Activated CD4-positive, CD25-positive, alpha-beta regulatory T cell treated with anti-CD3 and anti-CD28 coated beads, Interleukin-2, amount 50 U/mL, for 16 hours (primary cell): ENCODE measurements around the gene IL11RA.
"Not testable (repeated sequence)": the region's sequence is repeated elsewhere in the genome, so short reads cannot be mapped to it uniquely, and the experiment has no call there.

Experiments used
- DNase-seq: peaks from one replicate; pipeline ENCODE4 v3.0.0-alpha.2; 2020; ENCODE audit warnings: low read depth, low spot score

The IL11RA gene

DNA sequence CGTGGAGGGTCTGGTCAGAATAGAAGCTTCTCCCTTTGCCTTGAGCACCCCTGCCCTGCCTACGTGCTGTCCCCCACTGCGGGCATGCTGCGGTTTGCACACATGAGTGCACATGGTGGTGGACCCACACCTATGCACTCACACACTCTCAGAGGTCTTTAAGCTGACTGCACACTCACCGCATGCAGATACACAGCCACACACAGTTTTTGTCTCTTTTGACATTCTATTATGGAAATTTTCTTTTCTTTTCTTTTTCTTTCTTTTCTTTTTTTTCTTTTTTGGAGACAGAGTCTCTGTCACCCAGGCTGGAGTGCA lies 22.5 kb upstream of the IL11RA start:
- no peak for DNase-seq

DNA sequence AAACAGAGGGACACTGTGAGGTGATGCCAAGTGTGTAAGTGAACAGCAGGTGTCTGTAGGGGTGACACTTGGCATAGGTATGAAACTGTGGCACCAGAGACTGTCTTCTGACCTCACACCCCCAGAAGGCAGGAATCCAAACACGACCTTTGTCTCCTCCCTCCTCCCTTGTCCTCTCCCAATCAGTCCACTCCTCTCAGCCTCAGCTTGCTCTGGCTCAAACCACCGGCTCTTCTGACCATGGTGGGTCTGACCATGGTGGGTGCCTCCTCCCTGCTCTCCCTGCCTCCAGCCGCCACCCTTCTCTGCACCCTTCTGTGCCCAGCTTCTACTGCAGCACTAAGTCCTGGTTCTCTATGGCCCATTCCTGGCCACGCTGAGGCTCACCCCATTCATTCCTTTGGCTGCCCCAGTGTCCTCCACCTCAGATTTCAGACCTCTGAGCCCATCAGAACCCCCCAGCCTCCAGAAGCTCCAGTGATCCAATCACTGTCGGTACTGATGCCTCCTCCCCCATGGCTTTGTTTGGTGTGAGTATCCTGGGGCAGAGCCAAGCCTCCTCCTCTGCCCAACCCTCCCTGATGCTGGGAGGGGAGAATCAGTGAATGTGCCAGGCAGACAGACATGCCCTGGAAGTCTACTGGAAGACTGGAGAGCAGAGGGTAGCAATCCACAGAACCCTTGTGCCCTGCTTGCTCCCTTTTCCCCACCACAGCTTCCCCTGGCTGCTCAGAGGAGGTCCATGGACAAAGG lies 21.4 kb upstream of the IL11RA start:
- DNase-seq: no peak

GRCh38 chr9:34633166-34633565 lies 18.8 kb upstream of the IL11RA start:
- DNase-seq: no peak

DNA sequence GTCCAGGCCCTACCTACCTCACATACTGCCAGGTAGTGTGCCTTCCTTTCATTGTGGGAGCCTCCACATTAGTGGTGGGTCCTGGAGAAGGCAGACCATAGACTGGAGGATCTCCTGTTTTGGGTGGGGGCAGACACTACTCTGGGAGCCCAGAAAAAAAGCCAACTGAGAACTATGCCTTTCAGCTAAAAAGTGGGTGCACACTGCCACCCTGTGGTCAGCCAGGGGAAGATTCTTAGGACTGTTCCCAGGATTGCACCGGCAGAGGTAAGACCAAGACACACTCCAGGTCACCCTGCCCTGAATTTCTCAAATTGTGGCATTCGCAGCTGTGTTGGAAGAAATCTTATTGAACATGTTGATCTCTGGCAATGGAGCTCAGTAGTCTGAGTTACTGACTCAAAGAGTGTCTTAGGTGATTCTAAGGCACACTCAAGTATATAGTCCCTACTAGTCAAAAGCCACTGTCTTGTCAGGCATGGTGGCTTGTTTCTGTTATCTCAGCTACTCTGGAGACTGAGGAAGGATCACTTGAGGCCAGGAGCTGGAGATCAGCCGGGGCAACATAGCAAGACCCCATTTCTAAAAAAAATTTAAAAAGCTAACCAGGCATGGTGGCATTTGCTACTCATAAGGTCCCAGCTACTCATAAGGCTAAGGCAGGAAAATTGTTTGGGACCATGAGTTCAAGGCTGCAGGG lies 18.0 kb upstream of the IL11RA start:
- DNase-seq: peak; percentile 58

- DNase-seq: no peak
Measured at GRCh38 chr9:34634551-34635248, 17.3 kb upstream of the IL11RA start.

DNA sequence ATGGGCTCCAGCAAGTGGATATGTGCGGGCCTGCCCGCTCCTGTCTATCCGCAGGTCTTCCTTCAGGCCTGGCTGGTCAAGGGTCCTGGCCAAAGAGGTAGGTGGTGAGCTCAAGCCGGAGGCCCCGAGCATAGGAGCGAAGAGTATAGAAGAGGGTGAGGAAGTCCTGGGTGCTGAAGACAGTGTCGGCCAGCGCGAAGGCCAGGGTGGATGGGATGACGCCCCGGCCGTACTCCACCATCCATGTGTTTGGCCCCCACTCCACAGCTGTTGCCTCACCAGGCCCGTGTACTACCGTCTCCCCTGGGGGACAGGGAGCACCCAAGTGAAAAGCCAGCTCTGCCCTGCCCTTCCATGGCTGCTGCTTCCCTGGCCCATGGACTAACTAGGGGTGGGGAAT lies 16.4 kb upstream of the IL11RA start:
- no peak for DNase-seq

DNA sequence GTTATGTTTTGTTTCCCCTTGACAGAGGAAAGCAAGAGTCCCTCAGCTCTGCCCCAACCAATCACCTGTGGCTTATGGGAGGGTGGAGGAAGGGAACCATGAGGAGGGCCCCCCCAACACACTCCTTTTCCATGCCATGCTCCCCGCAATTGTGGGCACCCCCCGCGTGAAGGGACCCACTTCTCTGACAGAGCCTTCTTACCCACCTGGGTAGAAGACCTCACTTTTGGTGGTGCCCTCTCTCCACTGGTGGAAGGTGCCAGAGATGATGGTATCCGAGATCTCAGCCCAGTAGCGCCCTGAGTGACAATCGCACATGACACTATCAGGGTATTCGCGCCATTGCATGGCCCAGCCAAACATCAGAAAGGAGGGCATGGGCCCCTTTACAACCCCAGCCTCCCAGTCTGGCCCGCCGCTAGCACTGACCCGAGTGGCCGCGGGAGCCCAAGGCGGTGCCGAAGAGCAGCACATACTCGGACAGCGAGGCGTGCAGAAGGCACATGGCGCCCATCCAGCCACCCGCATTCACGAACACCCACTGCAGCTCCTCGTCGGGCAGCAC lies 15.1 kb upstream of the IL11RA start:
- DNase-seq: no peak

DNA sequence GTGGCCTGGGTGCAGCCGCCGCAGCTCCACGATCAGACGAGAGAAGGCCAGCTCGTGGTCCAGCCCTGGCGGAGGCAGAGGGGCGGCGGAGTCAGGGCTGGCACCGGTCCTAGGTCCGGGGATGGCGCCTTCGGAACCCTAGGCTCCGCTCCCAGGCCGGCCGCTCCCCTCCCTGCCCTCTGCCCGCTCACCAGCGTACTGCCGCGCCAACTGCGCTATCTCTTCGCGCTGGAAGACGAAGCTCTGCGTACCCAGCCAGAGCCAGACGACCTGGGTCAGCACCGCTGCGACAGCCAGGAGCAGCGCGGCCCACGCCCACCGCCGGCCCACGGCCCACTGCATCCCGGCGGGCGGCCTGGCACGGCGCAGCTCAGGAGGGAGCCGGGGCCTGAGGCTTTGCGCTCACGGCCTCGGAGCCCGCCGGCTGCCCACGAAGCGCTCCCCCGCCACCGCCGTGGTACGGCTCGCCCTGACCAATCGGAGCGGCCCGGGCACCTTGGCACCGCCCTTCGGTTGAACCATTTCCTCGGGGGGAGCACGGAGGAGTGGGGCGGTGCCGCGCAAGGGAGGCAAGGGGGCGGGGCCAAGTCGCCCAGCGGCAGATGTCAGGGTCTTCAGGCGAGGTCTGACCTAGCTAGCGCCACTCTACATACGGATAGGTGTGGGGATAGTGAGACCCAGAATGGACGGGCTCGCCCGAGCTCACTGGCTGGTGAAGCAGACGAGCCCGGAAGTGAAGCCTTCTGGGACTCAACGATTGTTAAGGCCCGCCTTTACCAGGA lies 14.4 kb upstream of the IL11RA start, which contains the start of gene SIGMAR1:
TSS of gene SIGMAR1 (minus strand) at position 432 of the 782 bp plus-strand sequence. CDS start at position 342, 90 bp downstream.
- peak; percentile 89 for DNase-seq

GRCh38 chr9:34638138-34638445 lies 13.9 kb upstream of the IL11RA start:
- DNase-seq: no peak

DNA sequence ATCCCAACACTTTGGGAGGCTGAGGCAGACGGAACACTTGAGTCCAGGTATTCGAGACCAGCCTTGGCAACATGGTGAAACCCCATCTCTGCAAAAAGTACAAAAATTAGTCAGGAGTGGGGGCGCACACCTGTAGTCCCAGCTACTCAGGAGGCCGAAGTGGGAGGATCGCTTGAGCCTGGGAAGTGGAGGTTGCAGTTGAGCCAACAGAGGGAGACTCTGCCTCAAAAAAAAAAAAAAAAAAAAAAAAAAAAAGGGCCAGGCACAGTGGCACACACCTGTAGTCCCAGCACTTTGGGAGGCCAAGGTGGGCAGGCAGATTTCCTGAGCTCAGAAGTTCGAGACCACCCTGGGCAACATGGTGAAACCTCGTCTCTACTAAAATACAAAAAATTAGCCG lies 12.7 kb upstream of the IL11RA start:
- DNase-seq: not testable (repeated sequence)

- DNase-seq: no peak
Measured at GRCh38 chr9:34642679-34643078, 9.3 kb upstream of the IL11RA start.

- DNase-seq: no peak
Measured at GRCh38 chr9:34644766-34645314, 7.1 kb upstream of the IL11RA start.

GRCh38 chr9:34646211-34647083 lies 5.5 kb upstream of the IL11RA start, which contains the start of gene GALT:
Gene GALT, plus strand, starts transcription at chr9:34646675. Its CDS starts 30 bp downstream, at chr9:34646705.
- peak; percentile 92 for DNase-seq

DNA sequence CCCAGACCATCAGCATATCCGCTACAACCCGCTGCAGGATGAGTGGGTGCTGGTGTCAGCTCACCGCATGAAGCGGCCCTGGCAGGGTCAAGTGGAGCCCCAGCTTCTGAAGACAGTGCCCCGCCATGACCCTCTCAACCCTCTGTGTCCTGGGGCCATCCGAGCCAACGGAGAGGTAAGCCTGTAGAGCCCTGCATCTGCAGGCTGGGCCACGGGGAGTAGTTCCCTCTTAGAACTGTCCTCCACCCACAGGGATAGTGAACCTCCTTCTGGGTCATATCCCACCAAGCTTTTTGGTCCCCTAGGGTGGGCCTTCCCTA lies 4.9 kb upstream of the IL11RA start:
- DNase-seq: no peak

DNA sequence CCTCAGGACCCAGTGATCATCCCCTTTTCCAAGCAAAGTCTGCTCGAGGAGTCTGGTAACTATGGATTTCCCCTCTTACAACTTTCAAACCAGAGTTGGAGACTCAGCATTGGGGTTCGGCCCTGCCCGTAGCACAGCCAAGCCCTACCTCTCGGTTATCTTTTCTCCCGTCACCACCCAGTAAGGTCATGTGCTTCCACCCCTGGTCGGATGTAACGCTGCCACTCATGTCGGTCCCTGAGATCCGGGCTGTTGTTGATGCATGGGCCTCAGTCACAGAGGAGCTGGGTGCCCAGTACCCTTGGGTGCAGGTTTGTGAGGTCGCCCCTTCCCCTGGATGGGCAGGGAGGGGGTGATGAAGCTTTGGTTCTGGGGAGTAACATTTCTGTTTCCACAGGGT lies 4.3 kb upstream of the IL11RA start:
- no peak for DNase-seq

GRCh38 chr9:34648673-34649072 lies 3.3 kb upstream of the IL11RA start:
- DNase-seq: no peak

DNA sequence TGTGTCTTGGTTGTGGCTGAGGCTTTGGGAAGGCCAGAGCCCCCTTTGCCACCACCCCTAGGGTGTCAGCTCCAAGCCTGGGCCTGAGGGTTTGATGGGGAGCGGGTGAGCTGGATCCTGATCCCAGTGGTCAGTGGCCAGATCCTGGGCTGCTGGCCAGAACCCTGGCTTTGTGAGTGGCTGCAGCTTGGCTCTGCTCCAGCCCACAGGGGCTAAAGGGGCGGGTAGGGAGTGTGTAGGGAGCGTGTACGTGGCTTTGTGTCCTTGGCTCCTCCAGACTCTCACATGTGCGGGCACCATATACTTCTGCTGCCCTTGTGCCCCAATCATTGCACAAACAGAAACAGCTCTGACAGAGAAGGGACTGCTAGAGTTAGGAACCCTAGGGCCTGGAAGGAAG lies 1.2 kb upstream of the IL11RA start:
- DNase-seq: no peak

DNA sequence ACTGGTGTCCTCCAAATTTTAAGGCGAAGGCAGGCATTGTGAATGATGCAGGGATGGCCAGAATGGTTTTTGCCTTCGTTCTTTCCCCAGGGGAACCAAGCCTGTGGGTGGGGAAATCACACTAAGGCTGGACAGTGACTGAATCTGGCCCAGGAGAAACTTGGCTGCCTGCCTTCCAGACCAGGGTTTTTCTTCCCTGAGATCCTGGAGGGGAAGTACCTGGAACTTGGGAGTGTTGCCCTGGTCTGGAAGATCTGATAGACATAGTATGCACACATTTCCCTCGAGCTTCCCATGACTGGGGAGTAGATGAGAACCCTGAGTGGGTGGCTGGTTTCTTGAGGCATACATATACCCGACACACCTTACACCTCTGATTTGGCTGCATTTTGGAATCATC lies 664 bp upstream of the IL11RA start:
- no peak for DNase-seq

- no peak for DNase-seq
Measured at GRCh38 chr9:34652602-34653000, 616 bp downstream of the IL11RA start.
